HepG2 (cell line): ENCODE measurements around the gene TPSB2. TPM values are rescaled to one million over a fixed set of nuclear protein-coding genes. Genes with fewer than 3 reads are reported as not detected.

Experiments used
- ATAC-seq: fragments of 200-7000 bp; cut with Tn5 transposase; 3 replicates; pipeline ENCODE4 v1.9.1; 2020; ENCODE audit warnings: mild to moderate bottlenecking, moderate library complexity
- BruUV-seq: library from RNA; stranded (reverse); fragments of 400-500 nt; replicated peaks from 2 replicates; lab custom pipeline; 2021; lab: Mats Ljungman, UMichigan
- CTCF ChIA-PET: fragments of 300-600 bp; formaldehyde crosslinking; extraction: SDS; loops from one replicate; lab custom pipeline; 2021; ENCODE audit warnings: low total read pairs, inconsistent platforms, low intra/inter-chr PET ratio; lab: Yijun Ruan, JAX
- POLR2A ChIA-PET: fragments of 350-600 bp; sonication (Branson Sonifier 250); formaldehyde crosslinking; loops from one replicate; lab custom pipeline; 2020; ENCODE audit warnings: antibody characterized with exemption, inconsistent platforms; lab: Yijun Ruan, JAX
- DNase-seq: peaks from one replicate; pipeline ENCODE4 v3.0.0-alpha.2; 2015; ENCODE audit warnings: low spot score
- FAIRE-seq: peaks from 3 replicates; lab custom pipeline; 2011; peaks lifted over from hg19 to GRCh38; lab: Jason Lieb, UNC
- H2AFZ ChIP-seq: one replicate; pipeline ENCODE4 v1.6.1; 2011; ENCODE audit warnings: low read length, inconsistent platforms
- H3K27ac ChIP-seq: fragments of 300-600 bp; 3 replicates; pipeline ENCODE4 v1.8.0; 2011; ENCODE audit warnings: mixed run types, mild to moderate bottlenecking, mixed read lengths, low read length, inconsistent platforms; ENCODE audit not compliant: insufficient read depth; ENCODE audit errors: extremely low read length
- H3K27me3 ChIP-seq, 2 experiments: fragments of 200-600 bp in 1 of 2; 2 replicates in 1 of 2; 3 replicates in 1 of 2; pipeline versions ENCODE4 v1.6.0 to v1.8.0; 2011; ENCODE audit warnings: low read length in 2 of 2, mild to moderate bottlenecking in 2 of 2, moderate library complexity in 2 of 2, inconsistent platforms in 1 of 2; ENCODE audit not compliant: insufficient read depth in 2 of 2, control insufficient read depth in 1 of 2
- H3K36me3 ChIP-seq, 2 experiments: fragments of 200-600 bp in 1 of 2; replicated peaks in 1 of 2; 2 replicates in 1 of 2; 3 replicates in 1 of 2; pipeline versions ENCODE4 v1.5.1 to v1.8.0; 2011; ENCODE audit warnings: low read length in 2 of 2, inconsistent platforms in 1 of 2; ENCODE audit not compliant: insufficient read depth in 2 of 2, control insufficient read depth in 1 of 2
- H3K4me1 ChIP-seq: 2 replicates; pipeline ENCODE4 v1.5.1; 2012; ENCODE audit warnings: low read length, inconsistent platforms; ENCODE audit not compliant: insufficient read depth
- H3K4me2 ChIP-seq: 2 replicates; pipeline ENCODE4 v1.6.0; 2011; ENCODE audit warnings: low read depth, low read length, inconsistent platforms
- H3K4me3 ChIP-seq, 3 experiments: fragments of 200-600 bp in 1 of 3; sonication (generic), shearing (Covaris generic) in 1 of 3; replicated peaks in 1 of 3; 2 replicates each; pipeline ENCODE4 v1.5.1; 2011 to 2016; ENCODE audit warnings: low read length in 3 of 3, inconsistent platforms in 2 of 3, low read depth in 2 of 3, mild to moderate bottlenecking in 2 of 3, control low read depth in 1 of 3, mixed read lengths in 1 of 3; ENCODE audit not compliant: insufficient read depth in 1 of 3
- H3K79me2 ChIP-seq: one replicate; pipeline ENCODE4 v1.6.1; 2011; ENCODE audit warnings: low read length, inconsistent platforms; ENCODE audit not compliant: insufficient read depth
- H3K9ac ChIP-seq: 2 replicates; pipeline ENCODE4 v1.6.0; 2011; ENCODE audit warnings: mild to moderate bottlenecking, low read depth, low read length, inconsistent platforms; ENCODE audit not compliant: insufficient read depth
- H3K9me3 ChIP-seq: 2 replicates; pipeline ENCODE4 v1.5.1; 2012; ENCODE audit warnings: mild to moderate bottlenecking, low read length
- H4K20me1 ChIP-seq: 2 replicates; pipeline ENCODE4 v1.6.0; 2011; ENCODE audit warnings: inconsistent platforms, mild to moderate bottlenecking, low read length, moderate library complexity; ENCODE audit not compliant: insufficient read depth
- FOXK2 ChIP-seq: fragments of 450-650 bp; IDR thresholded peaks from 2 replicates; pipeline ENCODE4 v1.6.1; 2016
- FOXO1 ChIP-seq: sonication (generic); formaldehyde crosslinking; IDR thresholded peaks from 2 replicates; pipeline ENCODE4 v1.4.0; 2020; ENCODE audit warnings: missing genetic modification reagents
- U2AF1 ChIP-seq: fragments of 200-400 bp; formaldehyde crosslinking; optimal IDR thresholded peaks from 2 replicates; pipeline ENCODE3; 2017; ENCODE audit warnings: mild to moderate bottlenecking, low read depth, low read length
- ZNF615 ChIP-seq: sonication (generic); formaldehyde crosslinking; IDR thresholded peaks from 2 replicates; pipeline ENCODE4 v1.5.0; 2020; ENCODE audit warnings: mild to moderate bottlenecking, missing genetic modification reagents, borderline replicate concordance
- ZNF629 ChIP-seq: sonication (generic); formaldehyde crosslinking; conservative IDR thresholded peaks from 2 replicates; pipeline ENCODE4 v1.5.0; 2020; ENCODE audit warnings: missing genetic modification reagents
- ZNF761 ChIP-seq: sonication (generic); formaldehyde crosslinking; conservative IDR thresholded peaks from 2 replicates; pipeline ENCODE4 v1.4.0; 2020; ENCODE audit warnings: mild to moderate bottlenecking, missing genetic modification reagents
- whole genome bisulfite sequencing: methylation state at CpG from one replicate; pipeline ENCODE4 v1.1.6; 2017; ENCODE audit warnings: low lambda C conversion rate; 5-methylcytosine and 5-hydroxymethylcytosine counted together
- in situ Hi-C: cut with HindIII; loops from 2 replicates; pipeline ENCODE4 v1.10.0; 2017; ENCODE audit warnings: low pct_unique_long_range_greater_than_20kb; ENCODE audit not compliant: extremely low pct_ligation_motif_present
- intact Hi-C: fragments of 100-400 bp; cut with micrococcal nuclease; formaldehyde crosslinking; loops from one replicate; pipeline ENCODE4 v1.10.0; 2022; ENCODE audit not compliant: unreplicated experiment
- polyA plus RNA-seq, 8 experiments: library from polyadenylated mRNA; depleted of rRNA in 3 of 8; stranded (reverse) in 7 of 8; unstranded in 1 of 8; fragments of >200 nt; fragmentation: Illumina TruSeq in 4 of 8; extraction: Trizol in 4 of 8; gene quantifications; 2 replicates each; pipeline versions ENCODE4 v1.2.1 to v1.2.3, GENCODE V29; 2011 to 2016; ENCODE audit warnings: low read depth in 4 of 8, missing spikeins in 1 of 8, mixed read lengths in 1 of 8; ENCODE audit not compliant: insufficient read depth in 1 of 8
- total RNA-seq, 5 experiments: library from RNA; depleted of rRNA; stranded (reverse); fragments of >200 nt; fragmentation: Illumina TruSeq; extraction: Trizol; gene quantifications; 2 replicates each; pipeline ENCODE4 v1.2.3, GENCODE V29; 2016; ENCODE audit warnings: low read depth in 1 of 5
- TF ChIP-seq, protein P1 (sequence below): sonication (generic); formaldehyde crosslinking; IDR thresholded peaks from 2 replicates; pipeline ENCODE4 v1.5.0; 2020; ENCODE audit warnings: mild to moderate bottlenecking, missing genetic modification reagents, borderline replicate concordance

TPSB2 gene
- total and polyA plus RNA-seq, 2 of the 13 experiments (the other 11 are each of a cell fraction or from before 2014, with no cell fraction given): not detected

DNA sequence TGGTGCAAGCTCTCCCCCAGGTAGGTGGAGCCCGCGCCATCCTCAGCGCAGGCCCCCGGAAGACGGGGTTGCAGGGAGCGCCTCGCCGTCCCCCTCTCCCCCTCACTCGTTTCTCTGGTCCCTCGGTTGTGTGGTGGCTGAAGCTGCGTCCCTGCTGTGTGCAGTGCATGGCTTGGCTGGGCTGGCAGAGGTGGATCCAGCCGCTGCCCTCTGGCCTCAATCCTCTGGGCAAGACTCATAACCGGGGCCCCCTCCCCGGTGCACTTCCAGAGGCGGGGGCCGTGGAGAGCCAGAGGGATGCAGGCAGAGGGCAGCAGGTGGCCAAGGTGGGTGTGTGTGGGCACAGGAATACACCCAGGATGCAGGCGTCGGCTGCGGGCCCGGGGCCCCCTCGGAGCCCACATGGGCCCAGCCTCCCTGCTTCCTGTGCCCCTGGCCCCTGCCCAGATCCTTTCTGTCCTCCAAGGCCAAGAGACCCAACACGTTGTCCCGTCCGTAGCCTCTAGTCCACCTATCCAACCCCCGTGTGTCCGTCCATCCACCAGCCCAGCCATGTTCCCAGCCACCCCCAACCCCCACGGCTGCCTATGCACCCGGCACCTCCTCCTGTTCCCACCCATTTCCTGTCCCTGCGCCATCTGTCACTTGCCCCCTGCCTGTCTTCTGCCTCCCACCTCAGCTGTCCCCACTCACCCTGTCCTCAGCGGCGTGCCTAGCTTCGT, 14.2 kb downstream of the TPSB2 start:
- Histone ChIP-seq H3K79me2 (no peaks in the 10 kb centered on the region), H3K27ac (no peak overlapping the region), H3K4me1 (no peaks in the 10 kb centered on the region), H3K36me3 (no peaks in the 10 kb centered on the region; a peak in 1 of 5 replicates), H3K4me2 (no peak overlapping the region), H3K9ac (no peak overlapping the region), H4K20me1 (no peaks in the 10 kb centered on the region), H2AFZ (no peak overlapping the region), H3K27me3 (no peaks in the 10 kb centered on the region), H3K9me3 (no peaks in the 10 kb centered on the region), H3K4me3 (no peak overlapping the region)
- 70% methylated on average over 13 of the region's 32 CpGs for WGBS
- in situ Hi-C loops: loop anchor here (25.0 kb wide), 1 partner anchor 403 kb away; the partner anchor contains the start of gene GNG13
- ATAC-seq: no peak
- intact Hi-C loops: no loop called here
- no TSS peak for BruUV-seq
- POLR2A ChIA-PET: no interaction called here
- FAIRE-seq: no peak
- TF ChIP-seq ZNF615 (no peak), U2AF1 (no peak), ZNF629 (CRISPR knock-in tag) (no peak), FOXK2 (no peak), FOXO1 (CRISPR knock-in tag) (no peak), ZNF761 (CRISPR knock-in tag) (no peak)
- TF ChIP-seq, protein P1, sequence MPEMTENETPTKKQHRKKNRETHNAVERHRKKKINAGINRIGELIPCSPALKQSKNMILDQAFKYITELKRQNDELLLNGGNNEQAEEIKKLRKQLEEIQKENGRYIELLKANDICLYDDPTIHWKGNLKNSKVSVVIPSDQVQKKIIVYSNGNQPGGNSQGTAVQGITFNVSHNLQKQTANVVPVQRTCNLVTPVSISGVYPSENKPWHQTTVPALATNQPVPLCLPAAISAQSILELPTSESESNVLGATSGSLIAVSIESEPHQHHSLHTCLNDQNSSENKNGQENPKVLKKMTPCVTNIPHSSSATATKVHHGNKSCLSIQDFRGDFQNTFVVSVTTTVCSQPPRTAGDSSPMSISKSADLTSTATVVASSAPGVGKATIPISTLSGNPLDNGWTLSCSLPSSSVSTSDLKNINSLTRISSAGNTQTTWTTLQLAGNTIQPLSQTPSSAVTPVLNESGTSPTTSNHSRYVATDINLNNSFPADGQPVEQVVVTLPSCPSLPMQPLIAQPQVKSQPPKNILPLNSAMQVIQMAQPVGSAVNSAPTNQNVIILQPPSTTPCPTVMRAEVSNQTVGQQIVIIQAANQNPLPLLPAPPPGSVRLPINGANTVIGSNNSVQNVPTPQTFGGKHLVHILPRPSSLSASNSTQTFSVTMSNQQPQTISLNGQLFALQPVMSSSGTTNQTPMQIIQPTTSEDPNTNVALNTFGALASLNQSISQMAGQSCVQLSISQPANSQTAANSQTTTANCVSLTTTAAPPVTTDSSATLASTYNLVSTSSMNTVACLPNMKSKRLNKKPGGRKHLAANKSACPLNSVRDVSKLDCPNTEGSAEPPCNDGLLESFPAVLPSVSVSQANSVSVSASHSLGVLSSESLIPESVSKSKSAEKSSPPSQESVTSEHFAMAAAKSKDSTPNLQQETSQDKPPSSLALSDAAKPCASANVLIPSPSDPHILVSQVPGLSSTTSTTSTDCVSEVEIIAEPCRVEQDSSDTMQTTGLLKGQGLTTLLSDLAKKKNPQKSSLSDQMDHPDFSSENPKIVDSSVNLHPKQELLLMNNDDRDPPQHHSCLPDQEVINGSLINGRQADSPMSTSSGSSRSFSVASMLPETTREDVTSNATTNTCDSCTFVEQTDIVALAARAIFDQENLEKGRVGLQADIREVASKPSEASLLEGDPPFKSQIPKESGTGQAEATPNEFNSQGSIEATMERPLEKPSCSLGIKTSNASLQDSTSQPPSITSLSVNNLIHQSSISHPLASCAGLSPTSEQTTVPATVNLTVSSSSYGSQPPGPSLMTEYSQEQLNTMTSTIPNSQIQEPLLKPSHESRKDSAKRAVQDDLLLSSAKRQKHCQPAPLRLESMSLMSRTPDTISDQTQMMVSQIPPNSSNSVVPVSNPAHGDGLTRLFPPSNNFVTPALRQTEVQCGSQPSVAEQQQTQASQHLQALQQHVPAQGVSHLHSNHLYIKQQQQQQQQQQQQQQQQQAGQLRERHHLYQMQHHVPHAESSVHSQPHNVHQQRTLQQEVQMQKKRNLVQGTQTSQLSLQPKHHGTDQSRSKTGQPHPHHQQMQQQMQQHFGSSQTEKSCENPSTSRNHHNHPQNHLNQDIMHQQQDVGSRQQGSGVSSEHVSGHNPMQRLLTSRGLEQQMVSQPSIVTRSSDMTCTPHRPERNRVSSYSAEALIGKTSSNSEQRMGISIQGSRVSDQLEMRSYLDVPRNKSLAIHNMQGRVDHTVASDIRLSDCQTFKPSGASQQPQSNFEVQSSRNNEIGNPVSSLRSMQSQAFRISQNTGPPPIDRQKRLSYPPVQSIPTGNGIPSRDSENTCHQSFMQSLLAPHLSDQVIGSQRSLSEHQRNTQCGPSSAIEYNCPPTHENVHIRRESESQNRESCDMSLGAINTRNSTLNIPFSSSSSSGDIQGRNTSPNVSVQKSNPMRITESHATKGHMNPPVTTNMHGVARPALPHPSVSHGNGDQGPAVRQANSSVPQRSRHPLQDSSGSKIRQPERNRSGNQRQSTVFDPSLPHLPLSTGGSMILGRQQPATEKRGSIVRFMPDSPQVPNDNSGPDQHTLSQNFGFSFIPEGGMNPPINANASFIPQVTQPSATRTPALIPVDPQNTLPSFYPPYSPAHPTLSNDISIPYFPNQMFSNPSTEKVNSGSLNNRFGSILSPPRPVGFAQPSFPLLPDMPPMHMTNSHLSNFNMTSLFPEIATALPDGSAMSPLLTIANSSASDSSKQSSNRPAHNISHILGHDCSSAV: no peak
- no peak for DNase-seq
- CTCF ChIA-PET: no interaction called here
